Hypothalamus (tissue), 51 donors: Measurements from ENCODE around the gene MTA3.

Experiments
- DNase-seq, 51 donors: peaks; one replicate each; lab custom pipeline; 2025; lab: John Stamatoyannopoulos, UW

Gene MTA3

GRCh38 chr2:42653908-42654445 is 85.5 kb downstream of the MTA3 start:
- DNase-seq, result no peak

GRCh38 chr2:42658306-42658705 is 89.9 kb downstream of the MTA3 start:
- DNase-seq, result no peak

GRCh38 chr2:42659609-42660008 is 91.2 kb downstream of the MTA3 start:
- DNase-seq, result peak in 23 of 51 donors; percentile 1 to 31 (median 9)

GRCh38 chr2:42663106-42663780 is 94.8 kb downstream of the MTA3 start:
- peak in 41 of 51 donors; percentile 2 to 80 (median 35) for DNase-seq

GRCh38 chr2:42663828-42664227 is 95.4 kb downstream of the MTA3 start:
- DNase-seq, result no peak

GRCh38 chr2:42673989-42674579 is 105.7 kb downstream of the MTA3 start:
- DNase-seq, result peak in 1 of 51 donors; percentile 41

- no peak for DNase-seq
Measured at GRCh38 chr2:42675815-42676214, 107.4 kb downstream of the MTA3 start.

GRCh38 chr2:42685303-42685702 is 116.9 kb downstream of the MTA3 start:
- no peak for DNase-seq

- DNase-seq, result no peak
Measured at GRCh38 chr2:42693013-42693615, 124.7 kb downstream of the MTA3 start.

GRCh38 chr2:42693688-42694479 is 125.5 kb downstream of the MTA3 start:
- no peak for DNase-seq

GRCh38 chr2:42696987-42697386 is 128.6 kb downstream of the MTA3 start:
- no peak for DNase-seq

GRCh38 chr2:42698940-42699339 is 130.5 kb downstream of the MTA3 start:
- no peak for DNase-seq

- no peak for DNase-seq
Measured at GRCh38 chr2:42706836-42707235, 138.4 kb downstream of the MTA3 start.

- DNase-seq, result no peak
Measured at GRCh38 chr2:42708179-42708578, 139.7 kb downstream of the MTA3 start.

GRCh38 chr2:42711896-42712295 is 143.5 kb downstream of the MTA3 start:
- DNase-seq, result no peak

GRCh38 chr2:42712934-42713333 is 144.5 kb downstream of the MTA3 start:
- no peak for DNase-seq

- DNase-seq, result no peak
Measured at GRCh38 chr2:42713920-42714319, 145.5 kb downstream of the MTA3 start.

GRCh38 chr2:42714686-42715085 is 146.3 kb downstream of the MTA3 start:
- DNase-seq, result no peak

GRCh38 chr2:42721898-42722297 is 153.5 kb downstream of the MTA3 start:
- no peak for DNase-seq

GRCh38 chr2:42722320-42723190 is 154.1 kb downstream of the MTA3 start:
- DNase-seq, result peak in 23 of 51 donors; percentile 1 to 65 (median 15)
